Subcutaneous abdominal adipose tissue (tissue), 5 donors: Measurements from ENCODE around the gene USHBP1.

Source experiments
- H3K27ac ChIP-seq: one replicate; pipeline ENCODE4 v1.7.0; 2013; ENCODE audit warnings: low read depth, mild to moderate bottlenecking, inconsistent platforms, low read length, moderate library complexity
- H3K27me3 ChIP-seq, 5 donors: one replicate each; pipeline ENCODE4 v1.7.0; 2013; ENCODE audit warnings: low read length in 5 of 5, inconsistent platforms in 1 of 5; ENCODE audit not compliant: control insufficient read depth in 5 of 5, insufficient read depth in 4 of 5
- H3K36me3 ChIP-seq, 5 donors: one replicate each; pipeline ENCODE4 v1.7.0; 2013; ENCODE audit warnings: low read length in 5 of 5; ENCODE audit not compliant: control insufficient read depth in 5 of 5, insufficient read depth in 5 of 5
- H3K4me1 ChIP-seq, 5 donors: one replicate each; pipeline ENCODE4 v1.7.0; 2013; ENCODE audit warnings: low read length in 5 of 5, mild to moderate bottlenecking in 3 of 5, moderate library complexity in 1 of 5; ENCODE audit not compliant: control insufficient read depth in 5 of 5, insufficient read depth in 5 of 5
- H3K4me3 ChIP-seq, 5 donors: one replicate each; pipeline ENCODE4 v1.7.0; 2013; ENCODE audit warnings: low read length in 5 of 5, low read depth in 1 of 5
- H3K9ac ChIP-seq, 5 donors: one replicate each; pipeline ENCODE4 v1.7.0; 2013; ENCODE audit warnings: low read length in 5 of 5, mild to moderate bottlenecking in 4 of 5, moderate library complexity in 3 of 5
- H3K9me3 ChIP-seq, 5 donors: one replicate each; pipeline ENCODE4 v1.7.0; 2013; ENCODE audit warnings: low read length in 5 of 5; ENCODE audit not compliant: control insufficient read depth in 5 of 5
- donor health status: healthy.
- donor health status: healthy.
- donor health status: healthy.
- donor health status: healthy.
- donor health status: healthy.

Gene USHBP1

GRCh38 chr19:17266026-17266425, 1.5 kb upstream of the USHBP1 start:
- no peaks in the 10 kb centered on the region for H3K27me3 ChIP-seq
- H3K4me1 ChIP-seq, result peaks cover 5 to 36% (median 14%) of the 10 kb centered on the region in 5 donors
- no peak overlapping the region for H3K9ac ChIP-seq
- no peak overlapping the region for H3K27ac ChIP-seq
- H3K36me3 ChIP-seq, result peaks cover 0 to 17% (median 4%) of the 10 kb centered on the region in 5 donors
- H3K9me3 ChIP-seq, result no peaks in the 10 kb centered on the region
- H3K4me3 ChIP-seq, result no peak overlapping the region

- Histone ChIP-seq H3K4me3 (peak overlapping the region in 4 of 5 donors; percentile 51 to 81 (median 66)), H3K9me3 (peaks cover 0 to 10% (median 7%) of the 10 kb centered on the region in 5 donors), H3K27me3 (no peaks in the 10 kb centered on the region), H3K4me1 (peaks cover 5 to 40% (median 14%) of the 10 kb centered on the region in 5 donors), H3K36me3 (peaks cover 0 to 12% (median 8%) of the 10 kb centered on the region in 5 donors), H3K27ac (peak overlapping the region; percentile 81), H3K9ac (peak overlapping the region; percentile 3 to 89 (median 58))
Observed at GRCh38 chr19:17263712-17264640, 569 bp downstream of the USHBP1 start.

- Histone ChIP-seq H3K9ac (peak overlapping the region in 2 of 5 donors; percentile 26 to 56), H3K4me1 (peaks cover 0 to 33% (median 6%) of the 10 kb centered on the region in 5 donors), H3K36me3 (peaks cover 0 to 21% (median 13%) of the 10 kb centered on the region in 5 donors), H3K27me3 (no peaks in the 10 kb centered on the region), H3K9me3 (peaks cover 0 to 11% (median 7%) of the 10 kb centered on the region in 5 donors), H3K4me3 (peak overlapping the region in 2 of 5 donors; percentile 27 to 52), H3K27ac (no peak overlapping the region)
Observed at GRCh38 chr19:17262557-17262956, 2.0 kb downstream of the USHBP1 start.

GRCh38 chr19:17260842-17261325, 3.7 kb downstream of the USHBP1 start:
- Histone ChIP-seq H3K9me3 (peaks cover 0 to 11% (median 7%) of the 10 kb centered on the region in 5 donors), H3K36me3 (peaks cover 0 to 31% (median 13%) of the 10 kb centered on the region in 5 donors), H3K9ac (no peak overlapping the region), H3K4me1 (peaks cover 0 to 28% (median 0%) of the 10 kb centered on the region in 5 donors), H3K4me3 (no peak overlapping the region), H3K27ac (no peak overlapping the region), H3K27me3 (no peaks in the 10 kb centered on the region)

- Histone ChIP-seq H3K27ac (no peak overlapping the region), H3K9ac (no peak overlapping the region), H3K4me3 (peak overlapping the region in 1 of 5 donors; percentile 16), H3K4me1 (peaks cover 0 to 25% (median 4%) of the 10 kb centered on the region in 5 donors), H3K27me3 (no peaks in the 10 kb centered on the region), H3K9me3 (peaks cover 0 to 11% (median 7%) of the 10 kb centered on the region in 5 donors), H3K36me3 (peaks cover 0 to 38% (median 17%) of the 10 kb centered on the region in 5 donors)
Observed at GRCh38 chr19:17259934-17260333, 4.6 kb downstream of the USHBP1 start.

GRCh38 chr19:17259118-17259780, 5.3 kb downstream of the USHBP1 start:
- H3K36me3 ChIP-seq, result peaks cover 0 to 42% (median 21%) of the 10 kb centered on the region in 5 donors
- no peak overlapping the region for H3K27ac ChIP-seq
- no peaks in the 10 kb centered on the region for H3K27me3 ChIP-seq
- peaks cover 0 to 11% (median 7%) of the 10 kb centered on the region in 5 donors for H3K9me3 ChIP-seq
- peaks cover 0 to 18% (median 4%) of the 10 kb centered on the region in 5 donors for H3K4me1 ChIP-seq
- H3K9ac ChIP-seq, result no peak overlapping the region
- peak overlapping the region in 1 of 5 donors; percentile 16 for H3K4me3 ChIP-seq

- Histone ChIP-seq H3K9ac (no peak overlapping the region), H3K27me3 (no peaks in the 10 kb centered on the region), H3K9me3 (peaks cover 0 to 11% (median 7%) of the 10 kb centered on the region in 5 donors), H3K4me1 (peaks cover 0 to 7% (median 4%) of the 10 kb centered on the region in 5 donors), H3K27ac (no peak overlapping the region), H3K4me3 (no peak overlapping the region), H3K36me3 (peaks cover 0 to 47% (median 28%) of the 10 kb centered on the region in 5 donors)
Observed at GRCh38 chr19:17256130-17256529, 8.4 kb downstream of the USHBP1 start.

GRCh38 chr19:17255150-17255621, 9.4 kb downstream of the USHBP1 start:
- H3K27me3 ChIP-seq, result no peaks in the 10 kb centered on the region
- H3K27ac ChIP-seq, result no peak overlapping the region
- peaks cover 0 to 47% (median 28%) of the 10 kb centered on the region in 5 donors for H3K36me3 ChIP-seq
- H3K4me3 ChIP-seq, result no peak overlapping the region
- H3K9ac ChIP-seq, result no peak overlapping the region
- H3K9me3 ChIP-seq, result peaks cover 0 to 11% (median 7%) of the 10 kb centered on the region in 5 donors
- peaks cover 0 to 4% (median 0%) of the 10 kb centered on the region in 5 donors for H3K4me1 ChIP-seq

- no peak overlapping the region for H3K9ac ChIP-seq
- no peaks in the 10 kb centered on the region for H3K27me3 ChIP-seq
- no peak overlapping the region for H3K27ac ChIP-seq
- H3K4me1 ChIP-seq, result peaks cover 0 to 4% (median 0%) of the 10 kb centered on the region in 5 donors
- H3K4me3 ChIP-seq, result no peak overlapping the region
- peaks cover 0 to 45% (median 26%) of the 10 kb centered on the region in 5 donors for H3K36me3 ChIP-seq
- peaks cover 0 to 8% (median 5%) of the 10 kb centered on the region in 5 donors for H3K9me3 ChIP-seq
Observed at GRCh38 chr19:17254636-17255035, 9.9 kb downstream of the USHBP1 start.
